ENCODE data around the gene SEMA4G.

- no peak for TF ChIP-seq PBX3 (IDR thresholded peaks at IDR 0.05)
- no peak for TF ChIP-seq CTCF (IDR thresholded peaks at IDR 0.05)
- TF ChIP-seq POLR2A (IDR thresholded peaks at IDR 0.05; ENCODE audit: low read length): no peak
- TF ChIP-seq CHD4 (IDR thresholded peaks at IDR 0.05; ENCODE audit: borderline replicate concordance): no peak
- no peak for TF ChIP-seq USF2 (IDR thresholded peaks at IDR 0.05)
- no peak for TF ChIP-seq SREBF2 (IDR thresholded peaks at IDR 0.05)
- TF ChIP-seq MYC (IDR thresholded peaks at IDR 0.05; ENCODE audit: borderline replicate concordance, low read length): no peak
- no peak for TF ChIP-seq NR3C1 (IDR thresholded peaks at IDR 0.05)
- no peak for TF ChIP-seq EP300 (IDR thresholded peaks at IDR 0.05)
- no peak for TF ChIP-seq CEBPB (IDR thresholded peaks at IDR 0.05)
- no peak for TF ChIP-seq RFX5 (IDR thresholded peaks at IDR 0.05)
- TF ChIP-seq SMC3 (IDR thresholded peaks at IDR 0.05): no peak
- no peak for TF ChIP-seq FOSL2 (IDR thresholded peaks at IDR 0.05)
- no peak for TF ChIP-seq FOSL2 (CRISPR knock-in tag; IDR thresholded peaks at IDR 0.05)
These were observed 2.0 kb upstream of the SEMA4G start for GRCh38 chr10:100967332-100967731.

Data from A549 (cell line).